Measurements from ENCODE around the gene RBM18. TPM values are rescaled to one million over a fixed set of nuclear protein-coding genes. Genes with fewer than 3 reads are reported as not detected.

The RBM18 gene
- total RNA-seq, 1 experiment from 2014 or later: 32.5 TPM

- H3K9me2 ChIP-seq (ENCODE audit: insufficient read depth): no peaks in the 10 kb centered on the region
- ChIA-PET POLR2A (no interaction called here), CTCF (no interaction called here), RAD21 (ENCODE audit: low non-redundant PET in 1 of 2, low total read pairs in 2 of 2, uncharacterized antibody in 2 of 2, unreplicated experiment in 2 of 2) (no interaction called here)
- no peaks in the 10 kb centered on the region for H3K9me3 ChIP-seq (ENCODE audit: control insufficient read depth in 1 of 2, insufficient read depth in 1 of 2, low read depth in 1 of 2, low read length in 2 of 2)
- no peaks in the 10 kb centered on the region for H3K27me3 ChIP-seq (ENCODE audit: insufficient read depth, low read length)
- peaks cover 12 to 14% of the 10 kb centered on the region in 2 experiments for H3K36me3 ChIP-seq (ENCODE audit: control insufficient read depth in 1 of 2, insufficient read depth in 2 of 2, low read length in 2 of 2)
- no peak overlapping the region for H2AFZ ChIP-seq (ENCODE audit: low read depth, low read length, poor library complexity, severe bottlenecking)
- no peak overlapping the region for H3K27ac ChIP-seq (ENCODE audit: low read depth, low read length)
- no TSS peak for BruUV-seq (replicated peaks)
- H3K79me2 ChIP-seq (ENCODE audit: insufficient read depth, low read length): peaks cover 74% of the 10 kb centered on the region
- no peaks in the 10 kb centered on the region for H3K4me1 ChIP-seq (ENCODE audit: control insufficient read depth in 1 of 2, insufficient read depth in 2 of 2, low read length in 2 of 2)
- H3K9ac ChIP-seq (ENCODE audit: low read length): no peak overlapping the region
- intact Hi-C loops (cut with micrococcal nuclease): no loop called here
- no peaks in the 10 kb centered on the region; the same call in 1 of the 2 replicates for H4K20me1 ChIP-seq (ENCODE audit: insufficient read depth)
- no peak for DNase-seq (ENCODE audit: low read depth, low spot score)
- no peak for TF ChIP-seq POLR2A (IDR thresholded peaks at IDR 0.05; ENCODE audit: borderline replicate concordance, extremely low read depth, insufficient read depth, insufficient read length)
- no peak for TF ChIP-seq SRF (IDR thresholded peaks at IDR 0.05; ENCODE audit: low read depth)
- no peak for TF ChIP-seq ZNF274 (IDR thresholded peaks at IDR 0.05; ENCODE audit: low read depth, low read length)
- TF ChIP-seq EGR1 (IDR thresholded peaks at IDR 0.05; ENCODE audit: low read depth): no peak
- H3K4me2 ChIP-seq (ENCODE audit: low read length): no peak overlapping the region
- H3K4me3 ChIP-seq (replicated peaks in 1 of 2; ENCODE audit: low read depth in 1 of 2, low read length in 2 of 2): no peak overlapping the region
- ATAC-seq: no peak
Measured at GRCh38 chr9:122297512-122297911, 32.9 kb upstream of the RBM18 start.

- POLR2A ChIA-PET: no interaction called here
- Histone ChIP-seq H3K79me2 (ENCODE audit: insufficient read depth, low read length) (peaks cover 64% of the 10 kb centered on the region), H2AFZ (ENCODE audit: low read depth, low read length, poor library complexity, severe bottlenecking) (no peak overlapping the region), H3K9me3 (ENCODE audit: control insufficient read depth in 1 of 2, insufficient read depth in 1 of 2, low read depth in 1 of 2, low read length in 2 of 2) (no peaks in the 10 kb centered on the region), H3K4me3 (replicated peaks in 1 of 2; ENCODE audit: low read depth in 1 of 2, low read length in 2 of 2) (no peak overlapping the region), H3K9ac (ENCODE audit: low read length) (no peak overlapping the region), H3K36me3 (ENCODE audit: control insufficient read depth in 1 of 2, insufficient read depth in 2 of 2, low read length in 2 of 2) (peaks cover 20 to 21% of the 10 kb centered on the region in 2 experiments; a peak in 3 of 4 replicates), H3K27me3 (ENCODE audit: insufficient read depth, low read length) (no peaks in the 10 kb centered on the region), H3K4me1 (ENCODE audit: control insufficient read depth in 1 of 2, insufficient read depth in 2 of 2, low read length in 2 of 2) (no peaks in the 10 kb centered on the region), H3K9me2 (ENCODE audit: insufficient read depth) (no peaks in the 10 kb centered on the region), H3K4me2 (ENCODE audit: low read length) (no peak overlapping the region), H4K20me1 (ENCODE audit: insufficient read depth) (no peaks in the 10 kb centered on the region; the same call in 1 of the 2 replicates), H3K27ac (ENCODE audit: low read depth, low read length) (no peak overlapping the region)
- DNase-seq (ENCODE audit: low read depth, low spot score) (no peak), ATAC-seq (no peak)
- RAD21 ChIA-PET (ENCODE audit: low non-redundant PET in 1 of 2, low total read pairs in 2 of 2, uncharacterized antibody in 2 of 2, unreplicated experiment in 2 of 2): no interaction called here
- intact Hi-C loops (cut with micrococcal nuclease): no loop called here
- CTCF ChIA-PET: no interaction called here
- BruUV-seq (replicated peaks): no TSS peak
- no peak for TF ChIP-seq RAD21 (IDR thresholded peaks at IDR 0.05; ENCODE audit: low read depth)
- TF ChIP-seq ELF1 (IDR thresholded peaks at IDR 0.05; ENCODE audit: borderline replicate concordance, low read depth): no peak
- no peak for TF ChIP-seq FOSL1 (IDR thresholded peaks at IDR 0.05; ENCODE audit: low read depth)
- TF ChIP-seq CBX3 (IDR thresholded peaks at IDR 0.05; ENCODE audit: low read depth): no peak
- no peak for TF ChIP-seq ATF3 (IDR thresholded peaks at IDR 0.05)
- TF ChIP-seq EZH2phosphoT487 (IDR thresholded peaks at IDR 0.05; ENCODE audit: borderline replicate concordance): no peak
- TF ChIP-seq REST (IDR thresholded peaks at IDR 0.05; ENCODE audit: low read depth): no peak
- no peak for TF ChIP-seq ZNF274 (IDR thresholded peaks at IDR 0.05; ENCODE audit: low read depth, low read length)
- TF ChIP-seq SRF (IDR thresholded peaks at IDR 0.05; ENCODE audit: low read depth): no peak
- no peak for TF ChIP-seq MAX (IDR thresholded peaks at IDR 0.05)
- no peak for TF ChIP-seq YY1 (IDR thresholded peaks at IDR 0.05; ENCODE audit: extremely low read depth, insufficient replicate concordance, low read depth, low read length)
- TF ChIP-seq ZBTB33 (IDR thresholded peaks at IDR 0.05; ENCODE audit: extremely low read depth, insufficient replicate concordance, low read length): no peak
- no peak for TF ChIP-seq EZH2 (IDR thresholded peaks at IDR 0.05)
- TF ChIP-seq JUND (IDR thresholded peaks at IDR 0.05): no peak
- TF ChIP-seq SIN3A (IDR thresholded peaks at IDR 0.05; ENCODE audit: low read depth): no peak
- TF ChIP-seq ZFX (IDR thresholded peaks at IDR 0.05): no peak
Measured at GRCh38 chr9:122294531-122294930, 29.9 kb upstream of the RBM18 start.

All from HCT116 (cell line).